OCI-LY3 (cell line): ENCODE measurements around the gene OBSL1.

Source experiments
- H2AFZ ChIP-seq: fragments of 200-600, 300-600 bp; shearing (Covaris generic); 2 replicates; pipeline ENCODE4 v1.6.0; 2014; ENCODE audit warnings: antibody characterized with exemption, low read depth, low read length
- H3K27ac ChIP-seq: fragments of 200-600, 300-600 bp; sonication (generic); 2 replicates; pipeline ENCODE4 v1.5.1; 2014; ENCODE audit warnings: mild to moderate bottlenecking, low read length, moderate library complexity, mixed read lengths
- H3K27me3 ChIP-seq: fragments of 200-600, 300-600 bp; sonication (generic); 2 replicates; pipeline ENCODE4 v1.6.1; 2014; ENCODE audit warnings: low read depth, low read length, mixed read lengths
- H3K36me3 ChIP-seq: fragments of 200-600, 300-600 bp; sonication (generic); replicated peaks from 2 replicates; pipeline ENCODE3; 2014; ENCODE audit warnings: low read depth, low read length, mixed read lengths
- H3K4me1 ChIP-seq: fragments of 300-600, 200-600 bp; sonication (generic); 2 replicates; pipeline ENCODE4 v1.6.1; 2014; ENCODE audit warnings: low read length, mixed read lengths
- H3K4me2 ChIP-seq: fragments of 200-600, 300-600 bp; sonication (generic); 2 replicates; pipeline ENCODE4 v1.6.1; 2014; ENCODE audit warnings: low read length, mixed read lengths
- H3K4me3 ChIP-seq: fragments of 300-600, 200-600 bp; sonication (generic); 2 replicates; pipeline ENCODE4 v1.5.1; 2014; ENCODE audit warnings: antibody characterized with exemption, mild to moderate bottlenecking, low read length, moderate library complexity
- H3K79me2 ChIP-seq: fragments of 300-600, 200-600 bp; shearing (Covaris generic); 2 replicates; pipeline ENCODE4 v1.6.1; 2014; ENCODE audit warnings: mild to moderate bottlenecking, low read length, mixed read lengths
- H3K9ac ChIP-seq: fragments of 300-600, 200-600 bp; shearing (Covaris generic); 2 replicates; pipeline ENCODE4 v1.6.0; 2014; ENCODE audit warnings: mild to moderate bottlenecking, low read length, moderate library complexity
- H3K9me3 ChIP-seq: fragments of 200-600, 300-600 bp; shearing (Covaris generic); 2 replicates; pipeline ENCODE4 v1.6.1; 2014; ENCODE audit warnings: low read length, mixed read lengths; ENCODE audit not compliant: insufficient read depth
- H4K20me1 ChIP-seq: fragments of 200-600, 300-600 bp; sonication (generic); 2 replicates; pipeline ENCODE4 v1.6.1; 2016; ENCODE audit warnings: low read length, mixed read lengths; ENCODE audit not compliant: insufficient read depth
- CTCF ChIP-seq: fragments of 200-600, 300-600 bp; sonication (generic); IDR thresholded peaks from 2 replicates; pipeline ENCODE4 v1.5.1; 2014; ENCODE audit warnings: antibody characterized with exemption, low read length, low read depth
- EZH2phosphoT487 ChIP-seq: fragments of 200-600 bp; shearing (Covaris generic); IDR thresholded peaks from 2 replicates; pipeline ENCODE4 v1.6.1; 2018; ENCODE audit warnings: antibody characterized with exemption, mixed run types, low read depth

OBSL1 gene

DNA sequence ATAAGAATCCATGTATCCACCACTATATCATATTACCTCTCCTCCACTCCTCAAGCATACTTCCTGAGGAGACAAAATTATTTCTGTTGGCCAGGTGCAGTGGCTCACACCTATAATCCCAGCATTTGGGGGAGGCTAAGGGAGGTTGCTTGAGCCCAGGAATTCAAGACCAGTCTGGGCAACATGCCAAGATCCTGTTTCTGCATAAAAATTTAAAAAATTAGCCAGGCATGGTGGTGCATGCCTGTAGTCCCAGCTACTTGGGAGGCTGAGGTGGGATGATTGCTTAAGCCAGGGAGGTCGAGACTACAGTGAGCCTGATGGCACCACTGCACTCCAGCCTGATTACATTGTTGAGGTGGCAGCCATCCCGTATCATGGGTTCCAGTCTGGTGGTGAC, 10.0 kb upstream of the OBSL1 start:
- no peaks in the 10 kb centered on the region for H3K27me3 ChIP-seq
- H3K36me3 ChIP-seq, result no peaks in the 10 kb centered on the region
- H3K4me2 ChIP-seq, result no peak overlapping the region
- no peak overlapping the region for H3K4me3 ChIP-seq
- TF ChIP-seq CTCF (no peak), EZH2phosphoT487 (no peak)
- no peaks in the 10 kb centered on the region for H3K4me1 ChIP-seq
- no peaks in the 10 kb centered on the region for H3K79me2 ChIP-seq
- no peak overlapping the region for H3K27ac ChIP-seq
- H3K9ac ChIP-seq, result no peak overlapping the region
- H3K9me3 ChIP-seq, result no peaks in the 10 kb centered on the region
- no peak overlapping the region for H2AFZ ChIP-seq
- H4K20me1 ChIP-seq, result no peaks in the 10 kb centered on the region

GRCh38 chr2:219578811-219579613, 7.7 kb upstream of the OBSL1 start:
- Histone ChIP-seq H2AFZ (no peak overlapping the region), H3K9ac (no peak overlapping the region), H3K27me3 (no peaks in the 10 kb centered on the region), H3K4me2 (no peak overlapping the region), H3K4me1 (no peaks in the 10 kb centered on the region), H3K79me2 (no peaks in the 10 kb centered on the region), H3K9me3 (no peaks in the 10 kb centered on the region), H3K36me3 (no peaks in the 10 kb centered on the region), H3K4me3 (no peak overlapping the region), H3K27ac (no peak overlapping the region), H4K20me1 (no peaks in the 10 kb centered on the region)
- no peak for TF ChIP-seq EZH2phosphoT487

GRCh38 chr2:219576505-219577388, 5.4 kb upstream of the OBSL1 start:
- no peaks in the 10 kb centered on the region for H3K36me3 ChIP-seq
- H3K9me3 ChIP-seq, result no peaks in the 10 kb centered on the region
- no peak overlapping the region for H2AFZ ChIP-seq
- H4K20me1 ChIP-seq, result no peaks in the 10 kb centered on the region
- no peaks in the 10 kb centered on the region for H3K27me3 ChIP-seq
- no peaks in the 10 kb centered on the region for H3K4me1 ChIP-seq
- no peak for TF ChIP-seq CTCF
- H3K4me2 ChIP-seq, result no peak overlapping the region
- H3K27ac ChIP-seq, result no peak overlapping the region
- H3K9ac ChIP-seq, result no peak overlapping the region
- H3K4me3 ChIP-seq, result no peak overlapping the region
- H3K79me2 ChIP-seq, result no peaks in the 10 kb centered on the region

GRCh38 chr2:219575566-219576504, 4.5 kb upstream of the OBSL1 start:
- Histone ChIP-seq H3K9ac (no peak overlapping the region), H3K4me1 (no peaks in the 10 kb centered on the region), H3K36me3 (no peaks in the 10 kb centered on the region), H3K4me3 (no peak overlapping the region), H3K4me2 (no peak overlapping the region), H3K9me3 (no peaks in the 10 kb centered on the region), H4K20me1 (no peaks in the 10 kb centered on the region), H3K27me3 (no peaks in the 10 kb centered on the region), H2AFZ (no peak overlapping the region), H3K79me2 (no peaks in the 10 kb centered on the region), H3K27ac (no peak overlapping the region)
- no peak for TF ChIP-seq EZH2phosphoT487
- no peak for TF ChIP-seq CTCF
